ENCODE results near the gene ZMAT5.
"Not testable (repeated sequence)": the region's sequence is repeated elsewhere in the genome, so short reads cannot be mapped to it uniquely, and the experiment has no call there.

The ZMAT5 gene

GRCh38 chr22:29784451-29785361, 17.9 kb upstream of the ZMAT5 start:
- DNase-seq = no peak

GRCh38 chr22:29782061-29782845, 15.4 kb upstream of the ZMAT5 start:
- DNase-seq = no peak

GRCh38 chr22:29780748-29781676, 14.2 kb upstream of the ZMAT5 start:
- peak; percentile 56 for DNase-seq

- DNase-seq = no peak
Observed at GRCh38 chr22:29780220-29780619, 13.4 kb upstream of the ZMAT5 start.

- DNase-seq = no peak
Observed at GRCh38 chr22:29773233-29773632, 6.4 kb upstream of the ZMAT5 start.

- no peak for DNase-seq
Observed at GRCh38 chr22:29772170-29772641, 5.4 kb upstream of the ZMAT5 start.

GRCh38 chr22:29769723-29770321, 3.0 kb upstream of the ZMAT5 start:
- no peak for DNase-seq

GRCh38 chr22:29768052-29768693, 1.4 kb upstream of the ZMAT5 start:
- DNase-seq = no peak

GRCh38 chr22:29767171-29768051, 604 bp upstream of the ZMAT5 start, which contains the start of gene UQCR10:
Gene UQCR10 (plus strand): TSS chr22:29767369. CDS start chr22:29767399, 30 bp downstream.
- peak; percentile 81 for DNase-seq

- no peak for DNase-seq
Observed at GRCh38 chr22:29765905-29766631, 739 bp downstream of the ZMAT5 start.

- no peak for DNase-seq
Observed at GRCh38 chr22:29762263-29762662, 4.5 kb downstream of the ZMAT5 start.

GRCh38 chr22:29758959-29759358, 7.8 kb downstream of the ZMAT5 start:
- no peak for DNase-seq

GRCh38 chr22:29758068-29758622, 8.7 kb downstream of the ZMAT5 start:
- no peak for DNase-seq

GRCh38 chr22:29757096-29757495, 9.7 kb downstream of the ZMAT5 start:
- DNase-seq = no peak

- DNase-seq = no peak
Observed at GRCh38 chr22:29756341-29756740, 10.5 kb downstream of the ZMAT5 start.

- no peak for DNase-seq
Observed at GRCh38 chr22:29755889-29756288, 10.9 kb downstream of the ZMAT5 start.

- not testable (repeated sequence) for DNase-seq
Observed at GRCh38 chr22:29754658-29755395, 12.0 kb downstream of the ZMAT5 start.

- DNase-seq = no peak
Observed at GRCh38 chr22:29753808-29754657, 12.8 kb downstream of the ZMAT5 start.
